H1 (cell line): Measurements from ENCODE around the gene CPXM2.

Source experiments
- CTCF ChIP-seq, 3 experiments: IDR thresholded peaks; 1 replicate in 2 of 3; 2 replicates in 1 of 3; pipeline versions ENCODE4 v1.5.1 to v1.6.1; 2011; ENCODE audit warnings: low read length in 3 of 3, mild to moderate bottlenecking in 3 of 3, inconsistent platforms in 2 of 3, low read depth in 1 of 3, moderate library complexity in 1 of 3; ENCODE audit not compliant: insufficient read depth in 1 of 3; ENCODE audit errors: control extremely low read depth in 1 of 3
- EZH2 ChIP-seq: fragments of 200-600 bp; sonication (generic); IDR thresholded peaks from 2 replicates; pipeline ENCODE4 v1.7.1; 2012; ENCODE audit warnings: low read depth, mild to moderate bottlenecking, moderate library complexity, low read length, inconsistent platforms; ENCODE audit not compliant: severe bottlenecking
- JUN ChIP-seq: IDR thresholded peaks from 2 replicates; pipeline ENCODE4 v1.6.1; 2011; ENCODE audit warnings: low read depth, mild to moderate bottlenecking, improper control_type of control experiment, low read length
- POLR2A ChIP-seq, 2 experiments: IDR thresholded peaks; 1 replicate in 1 of 2; 2 replicates in 1 of 2; pipeline ENCODE4 v1.6.1; 2011; ENCODE audit warnings: low read depth in 2 of 2, low read length in 2 of 2, mild to moderate bottlenecking in 2 of 2; ENCODE audit errors: control extremely low read depth in 1 of 2
- POLR2AphosphoS5 ChIP-seq: IDR thresholded peaks from 2 replicates; pipeline ENCODE4 v1.6.1; 2011; ENCODE audit warnings: low read depth, low read length
- SAP30 ChIP-seq: fragments of 300-600 bp; sonication (generic); IDR thresholded peaks from 2 replicates; pipeline ENCODE4 v1.7.1; 2012; ENCODE audit warnings: low read length, moderate library complexity, mild to moderate bottlenecking, inconsistent platforms; ENCODE audit not compliant: insufficient read depth, insufficient replicate concordance
- YY1 ChIP-seq: IDR thresholded peaks from 2 replicates; pipeline ENCODE4 v1.6.1; 2011; ENCODE audit warnings: low read depth, mild to moderate bottlenecking, low read length
- ZNF274 ChIP-seq: IDR thresholded peaks from 2 replicates; pipeline ENCODE4 v1.7.0; 2012; ENCODE audit warnings: low read length, borderline replicate concordance; ENCODE audit errors: extremely low read depth

GRCh38 chr10:123741711-123742110, 149.9 kb downstream of the CPXM2 start:
- TF ChIP-seq ZNF274: no peak
- TF ChIP-seq YY1: no peak
- no peak for TF ChIP-seq POLR2AphosphoS5
- no peak for TF ChIP-seq CTCF (IDR thresholded peaks at IDR 0.05; ENCODE audit: control extremely low read depth in 1 of 3, insufficient read depth in 1 of 3, low read depth in 1 of 3, low read length in 3 of 3)
- no peak for TF ChIP-seq JUN
- TF ChIP-seq EZH2: no peak
- TF ChIP-seq SAP30: no peak
- TF ChIP-seq POLR2A (IDR thresholded peaks at IDR 0.05; ENCODE audit: control extremely low read depth in 1 of 2, low read depth in 2 of 2, low read length in 2 of 2): no peak
